Thoracic aorta (tissue), 2 donors: ENCODE measurements around the gene SLC8B1. TPM values are rescaled to one million over a fixed set of nuclear protein-coding genes. Genes with fewer than 3 reads are reported as not detected.

ENCODE experiments used
- ATAC-seq: fragments of 150-250 bp; one replicate; pipeline ENCODE4 v1.8.0; 2017; ENCODE audit warnings: low read depth; ENCODE audit not compliant: insufficient number of reproducible peaks, low FRiP score
- DNase-seq: peaks from one replicate; pipeline ENCODE4 v3.0.0-alpha.2; 2020; ENCODE audit warnings: low spot score
- H3K27ac ChIP-seq, 2 donors: fragments of 200-600 bp; sonication (generic); 1 replicate in 1 of 2; 2 replicates in 1 of 2; pipeline ENCODE4 v1.5.1; 2016; ENCODE audit warnings: mild to moderate bottlenecking in 2 of 2, moderate library complexity in 2 of 2
- H3K27me3 ChIP-seq: fragments of 200-600 bp; sonication (generic); replicated peaks from 2 replicates; pipeline ENCODE4 v1.6.0; 2016; ENCODE audit warnings: mild to moderate bottlenecking; ENCODE audit not compliant: insufficient read depth
- H3K36me3 ChIP-seq: fragments of 200-600 bp; sonication (generic); one replicate; pipeline ENCODE4 v1.5.1; 2016
- H3K4me1 ChIP-seq, 2 donors: fragments of 200-600 bp; sonication (generic); 1 replicate in 1 of 2; 2 replicates in 1 of 2; pipeline versions ENCODE4 v1.5.1 to v1.6.0; 2016; ENCODE audit warnings: low read depth in 2 of 2, mild to moderate bottlenecking in 1 of 2; ENCODE audit not compliant: control insufficient read depth in 1 of 2
- H3K4me3 ChIP-seq: fragments of 200-600 bp; sonication (generic); 2 replicates; pipeline ENCODE4 v1.5.1; 2016; ENCODE audit warnings: mild to moderate bottlenecking
- H3K9me3 ChIP-seq: fragments of 200-600 bp; sonication (generic); 2 replicates; pipeline ENCODE4 v1.5.1; 2016
- CTCF ChIP-seq: fragments of 200-600 bp; sonication (generic); IDR thresholded peaks from one replicate; pipeline ENCODE4 v1.5.1; 2019; ENCODE audit warnings: antibody characterized with exemption
- total RNA-seq, 2 donors: library from RNA; depleted of rRNA; stranded (reverse); fragments of >200 nt; gene quantifications; one replicate each; pipeline versions ENCODE4 v1.1.0 to v1.2.3, GENCODE V29; 2016

SLC8B1 gene
- total RNA-seq, 2 donors from 2014 or later: 41.7 to 85.1 TPM

- Histone ChIP-seq H3K27me3 (no peaks in the 10 kb centered on the region), H3K4me3 (no peak overlapping the region), H3K36me3 (peaks cover 5% of the 10 kb centered on the region), H3K9me3 (no peaks in the 10 kb centered on the region), H3K27ac (peak overlapping the region; percentile 25 to 50), H3K4me1 (peaks cover 27 to 55% of the 10 kb centered on the region in 2 donors)
- ATAC-seq: no peak
- no peak for DNase-seq
- TF ChIP-seq CTCF: no peak
Measured at GRCh38 chr12:113250045-113250444, 84.9 kb downstream of the SLC8B1 start.

GRCh38 chr12:113249546-113249945, 85.4 kb downstream of the SLC8B1 start:
- Histone ChIP-seq H3K4me1 (peaks cover 32 to 60% of the 10 kb centered on the region in 2 donors), H3K36me3 (peaks cover 5% of the 10 kb centered on the region), H3K4me3 (no peak overlapping the region), H3K27me3 (no peaks in the 10 kb centered on the region), H3K27ac (peak overlapping the region; percentile 25 to 50), H3K9me3 (no peaks in the 10 kb centered on the region)
- no peak for TF ChIP-seq CTCF
- ATAC-seq (no peak), DNase-seq (no peak)

GRCh38 chr12:113248842-113249435, 86.0 kb downstream of the SLC8B1 start:
- H3K27ac ChIP-seq: peak overlapping the region; percentile 83 to 84

More at GRCh38 chr12:113248842-113249435, 86.0 kb downstream of the SLC8B1 start:
- TF ChIP-seq CTCF: no peak
- H3K27me3 ChIP-seq: no peaks in the 10 kb centered on the region
- H3K4me3 ChIP-seq: no peak overlapping the region
- H3K4me1 ChIP-seq: peaks cover 38 to 66% of the 10 kb centered on the region in 2 donors
- DNase-seq (no peak), ATAC-seq (no peak)
- H3K9me3 ChIP-seq: no peaks in the 10 kb centered on the region
- peaks cover 5% of the 10 kb centered on the region for H3K36me3 ChIP-seq

Other genes with a start within 250 kb of the SLC8B1 start
- 1 to 10 TPM in 1 of 2 donors, not detected in 1; 2.0 TPM for gene RASAL1, start 199.3 kb downstream of the SLC8B1 start, total RNA-seq
- not detected for gene CFAP73, start 185.4 kb downstream of the SLC8B1 start, total RNA-seq
- 10 to 100 TPM; 27.3 to 84.2 TPM for gene DDX54, start 149.6 kb downstream of the SLC8B1 start, total RNA-seq
- gene RITA1, start 149.4 kb downstream of the SLC8B1 start, total RNA-seq: 10 to 100 TPM; 12.2 to 26.9 TPM
- 10 to 100 TPM; 84.1 to 93.5 TPM for gene TPCN1, start 113.6 kb downstream of the SLC8B1 start, total RNA-seq
- 100 to 1,000 TPM in 1 of 2 donors, 10 to 100 TPM in 1; 54.1 to 104 TPM for gene PLBD2, start 23.5 kb upstream of the SLC8B1 start, total RNA-seq
- gene SDS, start 68.8 kb upstream of the SLC8B1 start, total RNA-seq: 1 to 10 TPM in 1 of 2 donors, not detected in 1; 5.9 TPM
- gene SDSL, start 87.3 kb upstream of the SLC8B1 start, total RNA-seq: 1 to 10 TPM; 3.5 to 9.0 TPM
- not detected for gene LHX5, start 136.8 kb upstream of the SLC8B1 start, total RNA-seq